HG03196 (cell line): ENCODE results near the gene FANCC.
A peak's percentile ranks its signal among the peaks of the same experiment; 100 is the strongest.
"Not testable (repeated sequence)": the region's sequence is repeated elsewhere in the genome, so short reads cannot be mapped to it uniquely, and the experiment has no call there.

ENCODE experiments used
- ATAC-seq: cut with Tn5 transposase; IDR thresholded peaks from one replicate; pipeline ENCODE4 v1.9.1; 2021; ENCODE audit not compliant: unreplicated experiment

The FANCC gene

GRCh38 chr9:95332860-95333259 is 15.4 kb upstream of the FANCC start:
- ATAC-seq: no peak

DNA sequence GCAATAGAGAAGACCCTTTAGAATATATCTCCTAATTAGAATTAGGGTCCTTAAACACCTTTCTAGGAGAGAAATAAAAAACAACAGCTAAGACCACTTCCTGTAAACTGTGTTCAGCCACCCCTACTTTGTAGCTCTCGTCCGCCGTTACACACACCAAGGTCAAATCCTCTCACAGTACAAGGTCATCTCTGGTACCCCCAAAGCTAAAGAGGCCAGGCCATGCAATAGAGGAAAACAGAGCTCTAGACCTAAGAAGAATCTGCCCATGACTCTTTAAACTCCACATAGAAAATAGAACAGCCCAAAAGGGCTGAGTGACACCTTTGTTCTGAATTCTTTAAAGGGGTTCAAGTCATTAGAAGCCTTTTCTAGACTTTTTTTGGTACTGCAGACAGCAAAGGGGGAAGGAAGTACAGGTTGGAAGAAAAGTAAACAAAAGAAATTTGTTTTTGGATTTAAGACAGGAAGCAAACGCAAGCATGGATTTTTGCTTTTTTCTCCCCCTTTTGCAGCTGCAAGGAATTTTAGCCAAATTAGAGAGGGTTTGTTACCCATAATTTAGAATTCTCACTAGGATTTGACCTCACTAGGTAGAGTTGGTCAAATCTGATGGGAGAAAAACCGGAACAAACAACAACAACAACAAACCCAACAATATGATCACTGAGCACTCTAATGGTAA is 13.4 kb upstream of the FANCC start:
- no peak for ATAC-seq

DNA sequence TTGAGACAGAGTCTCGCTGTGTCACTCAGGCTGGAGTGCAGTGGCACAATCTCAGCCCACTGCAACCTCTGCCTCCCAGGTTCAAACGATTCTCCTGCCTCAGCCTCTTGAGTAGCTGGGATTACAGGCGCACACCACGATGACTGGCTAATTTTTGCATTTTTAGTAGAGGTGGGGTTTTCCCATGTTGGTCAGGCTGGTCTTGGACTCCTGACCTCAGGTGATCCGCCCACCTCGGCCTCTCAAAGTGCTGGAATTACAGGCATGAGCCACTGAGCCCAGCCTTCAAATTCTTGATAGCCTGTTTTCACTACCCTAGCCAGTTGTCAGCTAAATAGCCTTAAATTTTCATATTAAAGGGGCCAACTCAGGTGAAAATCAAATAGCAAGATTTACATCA is 11.6 kb upstream of the FANCC start:
- not testable (repeated sequence) for ATAC-seq

- no peak for ATAC-seq
Observed at GRCh38 chr9:95327239-95327865, 9.8 kb upstream of the FANCC start.

- no peak for ATAC-seq
Observed at GRCh38 chr9:95325221-95325620, 7.7 kb upstream of the FANCC start.

GRCh38 chr9:95317893-95318211 is 343 bp upstream of the FANCC start:
- ATAC-seq: no peak

- ATAC-seq: peak; percentile 46
Observed at GRCh38 chr9:95316794-95317118, 753 bp downstream of the FANCC start.

GRCh38 chr9:95316274-95316673 is 1.2 kb downstream of the FANCC start:
- ATAC-seq: no peak

- no peak for ATAC-seq
Observed at GRCh38 chr9:95315108-95315746, 2.3 kb downstream of the FANCC start.

- no peak for ATAC-seq
Observed at GRCh38 chr9:95313010-95313498, 4.5 kb downstream of the FANCC start.

GRCh38 chr9:95311961-95312360 is 5.5 kb downstream of the FANCC start:
- no peak for ATAC-seq

DNA sequence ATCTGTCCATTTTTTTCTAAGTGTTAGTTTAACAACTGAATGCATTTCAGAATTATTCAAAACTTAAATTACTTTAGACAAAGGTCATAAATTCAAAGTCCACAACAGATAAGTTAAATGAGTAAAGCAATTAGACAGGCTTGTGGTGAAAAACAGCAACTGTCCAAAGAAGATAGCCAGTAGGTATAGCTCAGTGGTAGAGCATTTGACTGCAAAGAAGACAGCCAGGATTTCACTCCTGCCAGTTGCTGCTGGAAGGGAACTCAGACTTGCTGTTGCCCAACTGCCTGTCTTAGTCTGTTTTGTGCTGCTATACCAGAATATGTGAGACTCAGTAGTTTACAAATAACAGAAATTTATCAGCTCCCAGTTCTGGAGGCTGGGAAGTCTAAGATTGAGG is 10.0 kb downstream of the FANCC start:
- no peak for ATAC-seq

- ATAC-seq: no peak
Observed at GRCh38 chr9:95306819-95307218, 10.7 kb downstream of the FANCC start.

DNA sequence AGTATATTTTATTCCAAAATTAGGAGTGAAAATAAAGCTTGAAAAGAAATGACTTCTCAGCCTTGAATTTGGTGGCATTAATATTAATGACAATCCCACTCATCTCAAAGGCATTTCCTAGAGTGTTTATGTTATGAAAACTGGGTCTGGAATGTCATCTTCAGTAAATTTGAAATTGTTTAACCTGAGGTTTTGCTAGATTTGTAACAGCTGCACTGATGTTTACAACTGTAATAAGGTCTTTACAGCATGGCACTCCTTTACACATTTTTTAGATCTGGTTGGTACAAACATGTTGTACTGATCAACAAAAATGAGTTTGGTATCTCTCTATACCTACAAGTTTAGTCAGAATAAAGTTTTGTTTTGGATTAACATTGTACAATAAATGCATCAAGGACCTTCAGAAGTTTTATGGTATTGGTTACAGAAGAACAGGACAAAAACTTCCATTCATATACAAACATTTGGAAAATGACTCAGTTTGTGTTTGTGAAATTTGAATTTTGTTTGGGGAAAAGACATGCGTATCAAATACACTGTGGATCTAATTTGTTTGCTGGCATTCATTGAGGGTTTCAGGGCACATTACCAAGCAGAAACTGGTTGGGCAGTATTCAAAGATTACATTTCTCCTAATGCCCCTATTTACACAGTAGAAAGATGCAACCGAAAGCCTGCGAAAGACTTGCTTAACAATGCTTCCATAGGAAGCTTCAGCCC is 11.6 kb downstream of the FANCC start:
- no peak for ATAC-seq

DNA sequence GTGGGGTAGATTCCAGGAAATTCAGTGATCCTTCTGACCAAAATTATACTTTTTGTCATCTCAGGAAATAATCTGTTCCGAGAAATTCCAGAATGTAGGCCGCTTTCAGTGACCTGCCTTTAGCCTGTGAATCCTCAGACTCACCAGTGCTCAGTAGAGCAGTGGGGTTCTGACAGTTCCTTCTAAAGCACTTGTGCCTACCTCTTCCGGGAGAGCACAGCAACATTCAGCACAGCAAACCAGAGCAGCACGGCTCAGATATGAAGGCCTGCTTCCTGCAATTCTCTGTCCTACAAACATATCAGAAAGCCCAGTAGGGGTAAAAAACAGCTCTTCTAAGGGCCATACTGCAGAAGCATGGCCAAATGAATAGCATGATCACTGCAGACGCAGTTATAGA is 15.0 kb downstream of the FANCC start:
- no peak for ATAC-seq

- ATAC-seq: no peak
Observed at GRCh38 chr9:95297760-95298159, 19.7 kb downstream of the FANCC start.

DNA sequence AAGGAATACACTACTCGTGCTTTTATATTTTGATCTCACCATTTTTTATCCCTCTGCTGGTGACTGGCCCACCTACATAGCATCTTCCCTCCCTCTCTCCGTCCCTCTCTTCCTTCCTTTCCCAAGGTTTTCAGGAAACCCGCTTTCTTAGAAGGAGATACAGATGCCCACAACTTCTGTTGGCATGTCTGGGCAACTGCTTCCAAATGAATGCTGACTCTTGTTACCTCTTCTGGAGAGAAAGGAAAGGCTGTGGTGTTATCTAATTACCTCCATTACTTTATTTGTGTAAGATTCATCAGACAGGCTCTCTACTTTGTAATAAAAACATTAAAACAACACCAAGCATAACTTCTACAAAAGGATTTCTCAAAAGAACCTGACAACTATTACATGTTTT is 20.2 kb downstream of the FANCC start:
- ATAC-seq: no peak

- ATAC-seq: no peak
Observed at GRCh38 chr9:95296761-95297160, 20.7 kb downstream of the FANCC start.

GRCh38 chr9:95293296-95293695 is 24.2 kb downstream of the FANCC start:
- ATAC-seq: not testable (repeated sequence)

- ATAC-seq: no peak
Observed at GRCh38 chr9:95292226-95292625, 25.3 kb downstream of the FANCC start.

GRCh38 chr9:95286151-95286550 is 31.4 kb downstream of the FANCC start:
- ATAC-seq: no peak

DNA sequence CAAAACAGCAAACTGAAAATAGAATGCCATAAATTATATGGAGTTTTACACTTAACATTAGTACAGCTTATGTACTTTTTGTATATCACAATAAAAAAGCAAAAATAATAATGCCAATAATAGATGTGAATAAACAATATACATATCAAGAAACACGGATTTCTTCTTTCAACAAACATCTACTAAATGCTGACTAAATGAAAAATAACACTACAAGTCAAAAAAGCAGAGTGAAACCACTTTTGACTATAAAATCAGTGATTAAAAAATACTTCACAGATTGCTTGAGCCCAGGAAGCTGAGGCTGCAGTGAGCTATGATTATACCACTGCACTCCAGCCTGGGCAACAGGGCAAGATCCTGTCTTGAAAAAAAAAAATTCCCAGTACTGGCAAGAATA is 32.2 kb downstream of the FANCC start:
- no peak for ATAC-seq
